ENCODE data around the gene DNAH6.

The DNAH6 gene

GRCh38 chr2:84716564-84716963, 200.3 kb downstream of the DNAH6 start:
- no peaks in the 10 kb centered on the region for H3K9me3 ChIP-seq (ENCODE audit: insufficient read depth, low read length)
- H3K4me1 ChIP-seq (ENCODE audit: low read length) = no peaks in the 10 kb centered on the region
- no peaks in the 10 kb centered on the region for H3K27me3 ChIP-seq (ENCODE audit: low read depth, low read length)
- H3K4me2 ChIP-seq (ENCODE audit: low read length) = no peak overlapping the region
- H3K36me3 ChIP-seq (replicated peaks; ENCODE audit: low read depth, low read length) = no peaks in the 10 kb centered on the region
- H4K20me1 ChIP-seq (ENCODE audit: insufficient read depth, low read length) = no peaks in the 10 kb centered on the region
- H3K9ac ChIP-seq (ENCODE audit: low read length) = no peak overlapping the region
- TF ChIP-seq EZH2phosphoT487 (IDR thresholded peaks at IDR 0.05; ENCODE audit: low read depth) = no peak
- no peak for TF ChIP-seq CTCF (IDR thresholded peaks at IDR 0.05; ENCODE audit: low read depth, low read length)
- no peak overlapping the region for H3K4me3 ChIP-seq (ENCODE audit: low read length)
- H3K27ac ChIP-seq (ENCODE audit: low read length) = no peak overlapping the region
- no peaks in the 10 kb centered on the region for H3K79me2 ChIP-seq (ENCODE audit: low read length)
- H2AFZ ChIP-seq (ENCODE audit: low read depth, low read length) = no peak overlapping the region

DNA sequence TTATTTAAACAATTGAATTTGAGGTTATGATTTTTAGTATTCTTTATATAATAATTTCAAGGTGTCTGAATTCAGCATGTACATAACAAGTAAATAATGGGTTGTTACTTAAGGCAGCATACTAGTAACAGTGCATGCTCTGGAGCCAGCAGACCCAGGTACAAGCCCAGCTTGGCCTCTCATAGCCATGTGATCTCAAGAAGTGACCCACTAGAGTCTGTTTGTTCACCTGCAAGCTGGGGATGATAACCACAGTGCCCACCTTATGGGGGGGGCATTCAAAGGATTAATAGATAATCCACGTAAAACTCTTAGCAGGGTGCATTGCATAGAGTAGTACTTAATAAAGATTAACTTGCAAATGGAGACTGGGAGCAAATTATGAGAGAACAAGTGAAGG, 201.0 kb downstream of the DNAH6 start:
- no peaks in the 10 kb centered on the region for H3K79me2 ChIP-seq (ENCODE audit: low read length)
- no peaks in the 10 kb centered on the region for H3K9me3 ChIP-seq (ENCODE audit: insufficient read depth, low read length)
- H3K4me1 ChIP-seq (ENCODE audit: low read length) = no peaks in the 10 kb centered on the region
- no peak overlapping the region for H2AFZ ChIP-seq (ENCODE audit: low read depth, low read length)
- no peak overlapping the region for H3K4me3 ChIP-seq (ENCODE audit: low read length)
- H3K4me2 ChIP-seq (ENCODE audit: low read length) = no peak overlapping the region
- no peaks in the 10 kb centered on the region for H3K27me3 ChIP-seq (ENCODE audit: low read depth, low read length)
- no peak overlapping the region for H3K9ac ChIP-seq (ENCODE audit: low read length)
- no peaks in the 10 kb centered on the region for H4K20me1 ChIP-seq (ENCODE audit: insufficient read depth, low read length)
- H3K36me3 ChIP-seq (replicated peaks; ENCODE audit: low read depth, low read length) = no peaks in the 10 kb centered on the region
- no peak overlapping the region for H3K27ac ChIP-seq (ENCODE audit: low read length)
- TF ChIP-seq CTCF (IDR thresholded peaks at IDR 0.05; ENCODE audit: low read depth, low read length) (no peak), EZH2phosphoT487 (IDR thresholded peaks at IDR 0.05; ENCODE audit: low read depth) (no peak)

DNA sequence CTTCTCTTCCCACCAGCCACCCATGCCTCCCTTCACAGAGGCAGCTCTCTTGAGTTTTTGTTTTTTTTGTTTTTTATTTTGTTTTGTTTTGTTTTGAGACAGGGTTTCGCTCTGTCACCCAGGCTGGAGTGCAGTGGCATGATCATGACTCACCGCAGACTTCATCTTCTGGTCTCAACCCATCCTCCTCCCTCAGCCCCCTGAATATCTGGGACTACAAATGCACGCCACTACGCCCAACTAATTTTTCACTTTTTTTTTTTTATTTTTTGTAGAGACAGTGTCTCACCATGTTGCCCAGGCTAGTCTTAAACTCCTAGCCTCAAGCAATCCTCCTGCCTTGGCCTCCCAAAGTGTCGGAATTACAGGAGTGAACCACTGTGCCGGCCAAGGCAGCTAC, 203.1 kb downstream of the DNAH6 start:
- Histone ChIP-seq H3K36me3 (replicated peaks; ENCODE audit: low read depth, low read length) (no peaks in the 10 kb centered on the region), H3K27me3 (ENCODE audit: low read depth, low read length) (no peaks in the 10 kb centered on the region), H3K79me2 (ENCODE audit: low read length) (no peaks in the 10 kb centered on the region), H3K4me1 (ENCODE audit: low read length) (no peaks in the 10 kb centered on the region), H4K20me1 (ENCODE audit: insufficient read depth, low read length) (no peaks in the 10 kb centered on the region), H3K9ac (ENCODE audit: low read length) (no peak overlapping the region), H3K27ac (ENCODE audit: low read length) (no peak overlapping the region), H3K9me3 (ENCODE audit: insufficient read depth, low read length) (no peaks in the 10 kb centered on the region), H3K4me3 (ENCODE audit: low read length) (no peak overlapping the region), H2AFZ (ENCODE audit: low read depth, low read length) (no peak overlapping the region), H3K4me2 (ENCODE audit: low read length) (no peak overlapping the region)
- no peak for TF ChIP-seq EZH2phosphoT487 (IDR thresholded peaks at IDR 0.05; ENCODE audit: low read depth)
- TF ChIP-seq CTCF (IDR thresholded peaks at IDR 0.05; ENCODE audit: low read depth, low read length) = no peak

GRCh38 chr2:84723831-84724230, 207.5 kb downstream of the DNAH6 start:
- Histone ChIP-seq H3K4me3 (ENCODE audit: low read length) (no peak overlapping the region), H3K79me2 (ENCODE audit: low read length) (no peaks in the 10 kb centered on the region), H3K36me3 (replicated peaks; ENCODE audit: low read depth, low read length) (no peaks in the 10 kb centered on the region), H3K9ac (ENCODE audit: low read length) (no peak overlapping the region), H3K27ac (ENCODE audit: low read length) (no peak overlapping the region), H3K4me2 (ENCODE audit: low read length) (no peak overlapping the region), H2AFZ (ENCODE audit: low read depth, low read length) (no peak overlapping the region), H3K4me1 (ENCODE audit: low read length) (no peaks in the 10 kb centered on the region), H4K20me1 (ENCODE audit: insufficient read depth, low read length) (no peaks in the 10 kb centered on the region), H3K9me3 (ENCODE audit: insufficient read depth, low read length) (no peaks in the 10 kb centered on the region), H3K27me3 (ENCODE audit: low read depth, low read length) (no peaks in the 10 kb centered on the region)
- TF ChIP-seq EZH2phosphoT487 (IDR thresholded peaks at IDR 0.05; ENCODE audit: low read depth) = no peak
- no peak for TF ChIP-seq CTCF (IDR thresholded peaks at IDR 0.05; ENCODE audit: low read depth, low read length)

All from OCI-LY3 (cell line).